ENCODE results near the gene RFFL. TPM values are rescaled to one million over a fixed set of nuclear protein-coding genes. Genes with fewer than 3 reads are reported as not detected.

RFFL gene
- total RNA-seq, 1 experiment from 2014 or later = 40.3 TPM

- Histone ChIP-seq H3K9me2 (ENCODE audit: insufficient read depth) (no peaks in the 10 kb centered on the region), H3K4me1 (ENCODE audit: control insufficient read depth in 1 of 2, insufficient read depth in 2 of 2, low read length in 2 of 2) (no peaks in the 10 kb centered on the region), H3K27ac (ENCODE audit: low read depth, low read length) (no peak overlapping the region), H3K4me3 (replicated peaks in 1 of 2; ENCODE audit: low read depth in 1 of 2, low read length in 2 of 2) (no peak overlapping the region), H3K79me2 (ENCODE audit: insufficient read depth, low read length) (no peaks in the 10 kb centered on the region), H3K36me3 (ENCODE audit: control insufficient read depth in 1 of 2, insufficient read depth in 2 of 2, low read length in 2 of 2) (peaks cover 37 to 67% of the 10 kb centered on the region in 2 experiments; a peak in 3 of 4 replicates), H3K9ac (ENCODE audit: low read length) (no peak overlapping the region), H2AFZ (ENCODE audit: low read depth, low read length, poor library complexity, severe bottlenecking) (no peak overlapping the region), H4K20me1 (ENCODE audit: insufficient read depth) (no peaks in the 10 kb centered on the region), H3K4me2 (ENCODE audit: low read length) (no peak overlapping the region), H3K9me3 (ENCODE audit: control insufficient read depth in 1 of 2, insufficient read depth in 1 of 2, low read depth in 1 of 2, low read length in 2 of 2) (no peaks in the 10 kb centered on the region), H3K27me3 (ENCODE audit: insufficient read depth, low read length) (no peaks in the 10 kb centered on the region)
- no TSS peak for BruUV-seq (replicated peaks)
- RAD21 ChIA-PET (ENCODE audit: low non-redundant PET in 1 of 2, low total read pairs in 2 of 2, uncharacterized antibody in 2 of 2, unreplicated experiment in 2 of 2) = no interaction called here
- CTCF ChIA-PET = no interaction called here
- no peak for DNase-seq (ENCODE audit: low read depth, low spot score)
- POLR2A ChIA-PET = no interaction called here
- ATAC-seq = no peak
- TF ChIP-seq YY1 (IDR thresholded peaks at IDR 0.05; ENCODE audit: extremely low read depth, insufficient replicate concordance, low read depth, low read length) = no peak
- TF ChIP-seq RAD21 (IDR thresholded peaks at IDR 0.05; ENCODE audit: low read depth) = no peak
- no peak for TF ChIP-seq SIN3A (IDR thresholded peaks at IDR 0.05; ENCODE audit: low read depth)
- TF ChIP-seq ZFX (IDR thresholded peaks at IDR 0.05) = no peak
- no peak for TF ChIP-seq REST (IDR thresholded peaks at IDR 0.05; ENCODE audit: low read depth)
- no peak for TF ChIP-seq EZH2phosphoT487 (IDR thresholded peaks at IDR 0.05; ENCODE audit: borderline replicate concordance)
- TF ChIP-seq SRF (IDR thresholded peaks at IDR 0.05; ENCODE audit: low read depth) = no peak
- no peak for TF ChIP-seq POLR2A (IDR thresholded peaks at IDR 0.05; ENCODE audit: borderline replicate concordance, extremely low read depth, insufficient read depth, insufficient read length)
- no peak for TF ChIP-seq EGR1 (IDR thresholded peaks at IDR 0.05; ENCODE audit: low read depth)
- TF ChIP-seq MAX (IDR thresholded peaks at IDR 0.05) = no peak
- TF ChIP-seq SP1 (IDR thresholded peaks at IDR 0.05; ENCODE audit: low read depth) = no peak
- no peak for TF ChIP-seq POLR2AphosphoS5 (IDR thresholded peaks at IDR 0.05; ENCODE audit: low read depth, low read length)
- TF ChIP-seq CBX3 (IDR thresholded peaks at IDR 0.05; ENCODE audit: low read depth) = no peak
- TF ChIP-seq TCF7L2 (IDR thresholded peaks at IDR 0.05; ENCODE audit: borderline replicate concordance, extremely low read depth, insufficient read depth, insufficient read length) = no peak
- TF ChIP-seq CTCF (IDR thresholded peaks at IDR 0.05 in 2 of 3, conservative IDR thresholded peaks at IDR 0.05 in 1 of 3; ENCODE audit: borderline replicate concordance in 1 of 3, insufficient read depth in 1 of 3, low read depth in 2 of 3, low read length in 2 of 3) = no peak
- TF ChIP-seq ELF1 (IDR thresholded peaks at IDR 0.05; ENCODE audit: borderline replicate concordance, low read depth) = no peak
- intact Hi-C loops (cut with micrococcal nuclease) = loop anchor here (10.0 kb wide), 1 partner anchor 568 kb away; no protein-coding TSS in a partner anchor
Measured at GRCh38 chr17:34993031-34993430, 70.5 kb downstream of the RFFL start.

All from HCT116 (cell line).